SK-N-SH (cell line): ENCODE data around the gene TPGS1.

Experiments used
- CTCF ChIP-seq: fragments of 200-600 bp; sonication (generic); IDR thresholded peaks from 2 replicates; pipeline ENCODE4 v1.6.1; 2017; ENCODE audit warnings: antibody characterized with exemption, mild to moderate bottlenecking, moderate library complexity
- EZH2phosphoT487 ChIP-seq: fragments of 200-600 bp; sonication (generic); IDR thresholded peaks from 2 replicates; pipeline ENCODE4 v1.6.1; 2017; ENCODE audit warnings: low read depth, mixed run types, mild to moderate bottlenecking, antibody characterized with exemption, moderate library complexity, borderline replicate concordance
- GABPA ChIP-seq: IDR thresholded peaks from 2 replicates; pipeline ENCODE4 v1.4.0; 2012; ENCODE audit warnings: low read depth, mild to moderate bottlenecking
- JUND ChIP-seq: IDR thresholded peaks from 2 replicates; pipeline ENCODE4 v1.4.0; 2012
- RAD21 ChIP-seq: IDR thresholded peaks from 2 replicates; pipeline ENCODE4 v1.6.1; 2012; ENCODE audit warnings: mild to moderate bottlenecking, low read length
- SIN3A ChIP-seq: IDR thresholded peaks from 2 replicates; pipeline ENCODE4 v1.6.1; 2012; ENCODE audit warnings: low read depth, mild to moderate bottlenecking, low read length, moderate library complexity, borderline replicate concordance
- SMC3 ChIP-seq: IDR thresholded peaks from 2 replicates; pipeline ENCODE4 v1.6.1; 2012; ENCODE audit warnings: low read depth, low read length, improper control_type of control experiment
- TCF12 ChIP-seq: IDR thresholded peaks from 2 replicates; pipeline ENCODE4 v1.4.0; 2012

GRCh38 chr19:485583-486236 lies 21.6 kb upstream of the TPGS1 start:
- TF ChIP-seq JUND (no peak), EZH2phosphoT487 (no peak), CTCF (no peak), TCF12 (no peak), GABPA (no peak), SMC3 (no peak), SIN3A (no peak), RAD21 (no peak)
